GM23338 (cell line): ENCODE results near the gene SCAMP1. TPM values are rescaled to one million over a fixed set of nuclear protein-coding genes. Genes with fewer than 3 reads are reported as not detected.

Source experiments
- ATAC-seq: fragments of 200-7000 bp; cut with Tn5 transposase; 3 replicates; pipeline ENCODE4 v1.9.1; 2020
- DNase-seq: peaks from one replicate; pipeline ENCODE4 v3.0.0-alpha.2; 2015; ENCODE audit warnings: low spot score
- H2AFZ ChIP-seq: fragments of 200-600 bp; sonication (generic); 2 replicates; pipeline ENCODE4 v1.8.0; 2016; ENCODE audit warnings: antibody characterized with exemption, mild to moderate bottlenecking, moderate library complexity
- H3F3A ChIP-seq: fragments of 200-600 bp; sonication (generic); replicated peaks from 2 replicates; pipeline ENCODE4 v1.8.0; 2017; ENCODE audit warnings: antibody characterized with exemption, mixed run types, low read depth
- H3K27ac ChIP-seq: fragments of 200-600 bp; sonication (generic); 2 replicates; pipeline ENCODE4 v1.6.1; 2016; ENCODE audit warnings: low read depth
- H3K27me3 ChIP-seq: fragments of 200-600 bp; sonication (generic); 2 replicates; pipeline ENCODE4 v1.8.0; 2016; ENCODE audit warnings: mild to moderate bottlenecking, mixed run types, moderate library complexity; ENCODE audit not compliant: insufficient read depth
- H3K36me3 ChIP-seq: fragments of 200-600 bp; sonication (generic); 2 replicates; pipeline ENCODE4 v1.8.0; 2016; ENCODE audit warnings: mild to moderate bottlenecking; ENCODE audit not compliant: insufficient read depth
- H3K4me1 ChIP-seq: fragments of 200-600 bp; sonication (generic); 2 replicates; pipeline ENCODE4 v1.8.0; 2016; ENCODE audit warnings: mild to moderate bottlenecking, moderate library complexity; ENCODE audit not compliant: insufficient read depth
- H3K4me2 ChIP-seq: fragments of 200-600 bp; sonication (generic); 2 replicates; pipeline ENCODE4 v1.7.1; 2017; ENCODE audit warnings: mixed run types
- H3K4me3 ChIP-seq: fragments of 200-600 bp; sonication (generic); 2 replicates; pipeline ENCODE4 v1.6.1; 2016; ENCODE audit warnings: mixed run types
- H3K79me2 ChIP-seq: fragments of 200-600 bp; sonication (generic); replicated peaks from 2 replicates; pipeline ENCODE4 v1.8.0; 2017; ENCODE audit warnings: mild to moderate bottlenecking; ENCODE audit not compliant: insufficient read depth
- H3K9me2 ChIP-seq: fragments of 200-600 bp; sonication (generic); 2 replicates; pipeline ENCODE4 v1.8.0; 2017; ENCODE audit not compliant: insufficient read depth
- H4K20me1 ChIP-seq: fragments of 200-600 bp; sonication (generic); replicated peaks from 2 replicates; pipeline ENCODE4 v1.8.0; 2017; ENCODE audit warnings: mild to moderate bottlenecking; ENCODE audit not compliant: insufficient read depth
- H3K27ac Mint-ChIP-seq: 2 replicates; pipeline ENCODE4 v1.8.0; 2020; ENCODE audit warnings: inconsistent platforms, mild to moderate bottlenecking, moderate library complexity, mixed read lengths
- H3K27me3 Mint-ChIP-seq: 3 replicates; pipeline ENCODE4 v1.8.0; 2022; ENCODE audit warnings: low read depth, mild to moderate bottlenecking, moderate library complexity, mixed read lengths, inconsistent platforms; ENCODE audit not compliant: insufficient read depth, poor library complexity
- H3K36me3 Mint-ChIP-seq: 3 replicates; pipeline ENCODE4 v1.8.0; 2021; ENCODE audit warnings: low read depth, mild to moderate bottlenecking, inconsistent platforms, moderate library complexity, mixed read lengths
- H3K4me1 Mint-ChIP-seq: 3 replicates; pipeline ENCODE4 v1.8.0; 2020; ENCODE audit warnings: mild to moderate bottlenecking, inconsistent platforms, mixed read lengths
- H3K4me3 Mint-ChIP-seq: 3 replicates; pipeline ENCODE4 v1.8.0; 2021; ENCODE audit warnings: moderate library complexity, mild to moderate bottlenecking, inconsistent platforms, mixed read lengths
- H3K9me3 Mint-ChIP-seq: 3 replicates; pipeline ENCODE4 v1.8.0; 2020; ENCODE audit warnings: moderate library complexity, mild to moderate bottlenecking, inconsistent platforms, mixed read lengths
- CTCF ChIP-seq, 2 experiments: fragments of 200-600 bp in 1 of 2; sonication (generic) in 1 of 2; conservative IDR thresholded peaks; 2 replicates each; pipeline versions ENCODE4 v1.5.1 to v1.6.1; 2016 to 2017; ENCODE audit warnings: antibody characterized with exemption in 2 of 2, low read depth in 2 of 2, mild to moderate bottlenecking in 2 of 2, moderate library complexity in 1 of 2
- EZH2phosphoT487 ChIP-seq: fragments of 200-600 bp; sonication (generic); IDR thresholded peaks from one replicate; pipeline ENCODE4 v1.8.1; 2018; ENCODE audit warnings: antibody characterized with exemption; ENCODE audit not compliant: unreplicated experiment
- NANOG ChIP-seq: IDR thresholded peaks from 2 replicates; pipeline ENCODE4 v1.6.1; 2016; ENCODE audit warnings: antibody characterized with exemption, borderline replicate concordance
- STAT1 ChIP-seq: IDR thresholded peaks from one replicate; pipeline ENCODE4 v1.6.1; 2016; ENCODE audit warnings: antibody characterized with exemption; ENCODE audit not compliant: unreplicated experiment
- ZNF462 ChIP-seq: fragments of 250-450 bp; sonication (Bioruptor Pico); IDR thresholded peaks from 2 replicates; pipeline ENCODE4 v1.5.0; 2020; ENCODE audit warnings: mild to moderate bottlenecking, moderate library complexity
- polyA plus RNA-seq: library from polyadenylated mRNA; unstranded; fragments of >200 nt; fragmentation: Nextera tagmentation; extraction: Ambion mirVana; gene quantifications from 2 replicates; pipeline ENCODE4 v1.2.1, GENCODE V29; 2016
- total RNA-seq: library from RNA; depleted of rRNA; stranded (reverse); fragments of >200 nt; shearing (Covaris generic); gene quantifications from 2 replicates; pipeline ENCODE4 v1.2.3, GENCODE V29; 2014

SCAMP1 gene
- total and polyA plus RNA-seq, 2 experiments from 2014 or later, result 26.8 to 53.9 TPM

- Histone ChIP-seq H3K4me3 (no peak overlapping the region), H3K27ac (no peak overlapping the region), H3K4me1 (no peaks in the 10 kb centered on the region), H3K4me2 (no peak overlapping the region), H3K36me3 (no peaks in the 10 kb centered on the region), H3F3A (no peaks in the 10 kb centered on the region), H3K79me2 (no peaks in the 10 kb centered on the region), H4K20me1 (no peaks in the 10 kb centered on the region), H2AFZ (no peak overlapping the region), H3K9me2 (no peaks in the 10 kb centered on the region), H3K27me3 (no peaks in the 10 kb centered on the region)
- ATAC-seq (peak; percentile 64), DNase-seq (peak; percentile 73)
- no peaks in the 10 kb centered on the region for H3K9me3 Mint-ChIP-seq
- no peaks in the 10 kb centered on the region for H3K4me1 Mint-ChIP-seq
- H3K27me3 Mint-ChIP-seq, result no peaks in the 10 kb centered on the region
- H3K36me3 Mint-ChIP-seq, result no peaks in the 10 kb centered on the region
- no peak overlapping the region for H3K4me3 Mint-ChIP-seq
- no peak for TF ChIP-seq STAT1
- peak; percentile 66 to 94 for TF ChIP-seq CTCF (conservative IDR thresholded peaks at IDR 0.05; ENCODE audit: low read depth in 2 of 2)
- H3K27ac Mint-ChIP-seq, result no peak overlapping the region
Measured at GRCh38 chr5:78467752-78468357, 107.4 kb downstream of the SCAMP1 start.

- Histone ChIP-seq H3K4me1 (no peaks in the 10 kb centered on the region), H3K79me2 (no peaks in the 10 kb centered on the region), H3K4me3 (no peak overlapping the region), H3K4me2 (no peak overlapping the region), H2AFZ (no peak overlapping the region), H4K20me1 (no peaks in the 10 kb centered on the region), H3F3A (no peaks in the 10 kb centered on the region), H3K36me3 (no peaks in the 10 kb centered on the region), H3K27ac (no peak overlapping the region), H3K9me2 (no peaks in the 10 kb centered on the region), H3K27me3 (no peaks in the 10 kb centered on the region)
- Mint-ChIP-seq H3K9me3 (no peaks in the 10 kb centered on the region), H3K27ac (no peak overlapping the region), H3K27me3 (no peaks in the 10 kb centered on the region), H3K4me1 (no peaks in the 10 kb centered on the region), H3K4me3 (no peak overlapping the region), H3K36me3 (no peaks in the 10 kb centered on the region)
- ATAC-seq (no peak), DNase-seq (no peak)
- TF ChIP-seq NANOG (no peak), EZH2phosphoT487 (no peak)
Measured at GRCh38 chr5:78471896-78472295, 111.5 kb downstream of the SCAMP1 start.

GRCh38 chr5:78472469-78473106 lies 112.2 kb downstream of the SCAMP1 start:
- no peaks in the 10 kb centered on the region for H3K79me2 ChIP-seq
- H3F3A ChIP-seq, result no peaks in the 10 kb centered on the region
- Mint-ChIP-seq H3K27ac (no peak overlapping the region), H3K4me3 (no peak overlapping the region), H3K36me3 (no peaks in the 10 kb centered on the region), H3K4me1 (no peaks in the 10 kb centered on the region), H3K27me3 (no peaks in the 10 kb centered on the region), H3K9me3 (no peaks in the 10 kb centered on the region)
- ATAC-seq (no peak; the same call in 2 of the 3 replicates), DNase-seq (no peak)
- no peaks in the 10 kb centered on the region for H4K20me1 ChIP-seq
- no peak overlapping the region for H3K27ac ChIP-seq
- H3K27me3 ChIP-seq, result no peaks in the 10 kb centered on the region
- H3K9me2 ChIP-seq, result no peaks in the 10 kb centered on the region
- no peaks in the 10 kb centered on the region for H3K36me3 ChIP-seq
- no peak overlapping the region for H2AFZ ChIP-seq
- no peaks in the 10 kb centered on the region for H3K4me1 ChIP-seq
- no peak overlapping the region for H3K4me2 ChIP-seq
- TF ChIP-seq ZNF462 (CRISPR knock-in tag) (no peak), CTCF (conservative IDR thresholded peaks at IDR 0.05; ENCODE audit: low read depth in 2 of 2) (peak; percentile 32 to 46; a peak in 3 of 4 replicates)
- H3K4me3 ChIP-seq, result no peak overlapping the region
